GM12865 (cell line): Measurements from ENCODE around the gene ASTL.
A peak's percentile ranks its signal among the peaks of the same experiment; 100 is the strongest.
"Not testable (repeated sequence)": the region's sequence is repeated elsewhere in the genome, so short reads cannot be mapped to it uniquely, and the experiment has no call there.

Experiments
- DNase-seq: peaks from one replicate; pipeline ENCODE4 v3.0.0; 2010; ENCODE audit warnings: low read depth
- H3K4me3 ChIP-seq: 2 replicates; pipeline ENCODE4 v1.5.1; 2011; ENCODE audit warnings: mild to moderate bottlenecking, low read depth, low read length, control low read depth
- TF ChIP-seq, protein P1 (sequence below): IDR thresholded peaks from 2 replicates; pipeline ENCODE4 v1.5.1; 2011; ENCODE audit warnings: low read length, control low read depth, low read depth, inconsistent platforms; ENCODE audit not compliant: insufficient read depth; ENCODE audit errors: missing control alignments

Gene ASTL

GRCh38 chr2:96142217-96143113, 4.2 kb upstream of the ASTL start:
- TF ChIP-seq, protein P1, sequence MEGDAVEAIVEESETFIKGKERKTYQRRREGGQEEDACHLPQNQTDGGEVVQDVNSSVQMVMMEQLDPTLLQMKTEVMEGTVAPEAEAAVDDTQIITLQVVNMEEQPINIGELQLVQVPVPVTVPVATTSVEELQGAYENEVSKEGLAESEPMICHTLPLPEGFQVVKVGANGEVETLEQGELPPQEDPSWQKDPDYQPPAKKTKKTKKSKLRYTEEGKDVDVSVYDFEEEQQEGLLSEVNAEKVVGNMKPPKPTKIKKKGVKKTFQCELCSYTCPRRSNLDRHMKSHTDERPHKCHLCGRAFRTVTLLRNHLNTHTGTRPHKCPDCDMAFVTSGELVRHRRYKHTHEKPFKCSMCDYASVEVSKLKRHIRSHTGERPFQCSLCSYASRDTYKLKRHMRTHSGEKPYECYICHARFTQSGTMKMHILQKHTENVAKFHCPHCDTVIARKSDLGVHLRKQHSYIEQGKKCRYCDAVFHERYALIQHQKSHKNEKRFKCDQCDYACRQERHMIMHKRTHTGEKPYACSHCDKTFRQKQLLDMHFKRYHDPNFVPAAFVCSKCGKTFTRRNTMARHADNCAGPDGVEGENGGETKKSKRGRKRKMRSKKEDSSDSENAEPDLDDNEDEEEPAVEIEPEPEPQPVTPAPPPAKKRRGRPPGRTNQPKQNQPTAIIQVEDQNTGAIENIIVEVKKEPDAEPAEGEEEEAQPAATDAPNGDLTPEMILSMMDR, result peak; percentile 81
- peak; percentile 85 for DNase-seq
- peak overlapping the region; percentile 95 for H3K4me3 ChIP-seq

DNA sequence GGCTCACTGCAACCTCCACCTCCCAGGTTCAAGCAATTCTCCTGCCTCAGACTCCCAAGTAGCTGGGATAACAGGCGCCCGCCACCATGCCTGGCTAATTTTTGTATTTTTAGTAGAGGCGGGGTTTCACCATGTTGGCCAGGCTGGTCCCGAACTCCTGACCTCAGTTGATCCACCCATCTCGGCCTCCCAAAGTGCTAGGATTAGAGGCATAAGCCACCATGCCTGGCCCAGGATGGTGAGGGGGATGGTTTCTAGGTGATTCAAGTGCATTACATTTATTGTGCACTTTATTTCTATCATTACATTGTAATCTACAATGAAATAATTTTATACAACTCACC, 3.3 kb upstream of the ASTL start:
- not testable (repeated sequence) for DNase-seq, H3K4me3 ChIP-seq

GRCh38 chr2:96140941-96141623, 2.8 kb upstream of the ASTL start:
- TF ChIP-seq, protein P1, result no peak
- H3K4me3 ChIP-seq, result no peak overlapping the region
- no peak for DNase-seq

DNA sequence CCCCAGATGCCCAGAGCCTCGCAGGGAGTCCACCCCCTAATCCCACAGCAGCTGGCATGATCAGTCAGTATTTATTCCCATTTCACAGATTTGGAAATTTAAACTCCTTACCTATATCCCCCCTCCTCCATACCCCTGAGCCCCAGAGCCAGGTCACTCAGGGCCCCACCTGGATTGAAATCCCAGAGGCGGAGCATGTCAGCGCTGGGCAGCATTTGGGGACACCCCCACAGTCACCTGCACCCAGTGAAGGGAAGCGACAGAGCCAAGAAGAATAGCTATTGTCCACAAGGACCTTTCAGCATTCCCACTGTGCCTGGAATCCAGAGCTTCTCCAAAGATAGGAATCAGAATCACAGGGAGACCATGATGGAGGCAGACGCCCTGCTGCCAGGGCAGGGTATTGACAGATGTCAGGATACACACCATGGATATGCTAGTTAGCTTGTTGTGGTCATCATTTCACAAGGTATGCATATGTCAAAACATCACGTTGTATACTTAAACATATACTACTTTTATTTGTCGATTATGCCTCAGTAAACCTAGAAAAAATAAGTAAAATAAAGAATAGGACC, 968 bp upstream of the ASTL start:
- no peak overlapping the region for H3K4me3 ChIP-seq
- DNase-seq, result no peak
- TF ChIP-seq, protein P1, result no peak

GRCh38 chr2:96137321-96138178, 752 bp downstream of the ASTL start:
- TF ChIP-seq, protein P1, result no peak
- DNase-seq, result no peak
- no peak overlapping the region for H3K4me3 ChIP-seq

DNA sequence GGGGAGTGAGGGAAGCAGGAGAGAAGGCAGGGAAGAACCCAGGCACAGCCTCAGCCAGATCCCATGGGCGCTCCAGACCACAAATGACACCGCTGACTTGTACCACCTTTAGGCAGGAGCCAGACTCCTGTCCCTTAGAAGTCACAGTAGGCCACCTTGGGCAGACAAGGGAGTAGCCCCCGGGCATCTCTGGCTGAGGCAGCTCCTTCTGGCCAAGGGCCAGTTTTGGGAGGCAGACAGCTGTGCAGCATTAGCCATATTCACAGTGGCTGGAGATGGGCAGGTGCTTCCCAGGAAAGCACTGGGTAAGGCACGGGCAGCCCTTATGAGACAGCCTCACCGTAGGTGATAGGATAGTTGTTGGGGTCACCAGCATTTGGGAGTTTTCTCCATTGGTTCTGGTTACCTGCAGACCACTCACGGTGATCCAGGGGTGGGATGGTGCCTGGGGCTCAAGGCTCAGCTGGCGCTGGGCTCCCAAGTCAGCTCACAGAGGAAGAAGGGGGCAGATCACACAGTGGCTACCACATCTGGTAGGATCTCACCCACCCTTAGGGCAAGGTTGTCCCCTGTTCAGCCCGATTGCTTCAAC, 2.1 kb downstream of the ASTL start:
- DNase-seq, result no peak
- H3K4me3 ChIP-seq, result no peak overlapping the region
- TF ChIP-seq, protein P1, result no peak
